SHP77 (cell line): ENCODE results near the gene SPDYE1.
"Not testable (repeated sequence)": the region's sequence is repeated elsewhere in the genome, so short reads cannot be mapped to it uniquely, and the experiment has no call there.

Experiments used
- DNase-seq, 2 experiments: peaks; one replicate each; lab custom pipeline; 2025; lab: John Stamatoyannopoulos, UW

The SPDYE1 gene

GRCh38 chr7:43992896-43993295 is 4.8 kb upstream of the SPDYE1 start:
- DNase-seq = not testable (repeated sequence)

- DNase-seq = not testable (repeated sequence)
Observed at GRCh38 chr7:43994681-43995080, 3.0 kb upstream of the SPDYE1 start.

- DNase-seq = not testable (repeated sequence)
Observed at GRCh38 chr7:44012081-44012480, 14.4 kb downstream of the SPDYE1 start.

- not testable (repeated sequence) for DNase-seq
Observed at GRCh38 chr7:44015090-44015489, 17.4 kb downstream of the SPDYE1 start.

- DNase-seq = peak; percentile 96 to 99
Observed at GRCh38 chr7:44018857-44019807, 21.4 kb downstream of the SPDYE1 start.

- not testable (repeated sequence) for DNase-seq
Observed at GRCh38 chr7:44019825-44020224, 22.1 kb downstream of the SPDYE1 start.

GRCh38 chr7:44022069-44022468 is 24.4 kb downstream of the SPDYE1 start:
- DNase-seq = not testable (repeated sequence)

- DNase-seq = not testable (repeated sequence)
Observed at GRCh38 chr7:44022796-44023467, 25.2 kb downstream of the SPDYE1 start.

GRCh38 chr7:44029433-44029832 is 31.7 kb downstream of the SPDYE1 start:
- DNase-seq = not testable (repeated sequence)

- DNase-seq = not testable (repeated sequence)
Observed at GRCh38 chr7:44030029-44030428, 32.3 kb downstream of the SPDYE1 start.

- DNase-seq = not testable (repeated sequence)
Observed at GRCh38 chr7:44031319-44031718, 33.6 kb downstream of the SPDYE1 start.

- not testable (repeated sequence) for DNase-seq
Observed at GRCh38 chr7:44032031-44032430, 34.3 kb downstream of the SPDYE1 start.

- not testable (repeated sequence) for DNase-seq
Observed at GRCh38 chr7:44033971-44034844, 36.5 kb downstream of the SPDYE1 start.

GRCh38 chr7:44036364-44036763 is 38.7 kb downstream of the SPDYE1 start:
- DNase-seq = not testable (repeated sequence)

- DNase-seq = not testable (repeated sequence)
Observed at GRCh38 chr7:44037951-44038350, 40.3 kb downstream of the SPDYE1 start.

GRCh38 chr7:44038553-44038952 is 40.9 kb downstream of the SPDYE1 start:
- DNase-seq = not testable (repeated sequence)

GRCh38 chr7:44038961-44039558 is 41.4 kb downstream of the SPDYE1 start:
- DNase-seq = peak; percentile 98 to 99

GRCh38 chr7:44039800-44040492 is 42.2 kb downstream of the SPDYE1 start:
- not testable (repeated sequence) for DNase-seq

- DNase-seq = peak; percentile 39 to 64
Observed at GRCh38 chr7:44040493-44040891, 42.8 kb downstream of the SPDYE1 start.

GRCh38 chr7:44042221-44042620 is 44.5 kb downstream of the SPDYE1 start:
- no peak for DNase-seq

- DNase-seq = peak in 1 of 2 experiments; percentile 4
Observed at GRCh38 chr7:44043902-44044301, 46.2 kb downstream of the SPDYE1 start.
